BLaER1 treated with 17β-estradiol and CSF1 and Interleukin-3, amounts not matched to agents 10 nM and 100 nM (cell line): ENCODE measurements around the gene MAP3K2.
A peak's percentile ranks its signal among the peaks of the same experiment; 100 is the strongest.

Experiments
- H3K27ac ChIP-seq, 11 experiments: shearing (Covaris generic); formaldehyde crosslinking; 2 replicates each; pipeline ENCODE4 v1.8.1; 2022
- H3K27me3 ChIP-seq, 11 experiments: shearing (Covaris generic); formaldehyde crosslinking; 2 replicates each; pipeline ENCODE4 v1.8.1; 2022
- H3K36me3 ChIP-seq, 11 experiments: shearing (Covaris generic); formaldehyde crosslinking; 2 replicates each; pipeline ENCODE4 v1.8.1; 2022
- H3K4me1 ChIP-seq, 10 experiments: shearing (Covaris generic); formaldehyde crosslinking; 2 replicates each; pipeline ENCODE4 v1.8.1; 2022
- H3K4me2 ChIP-seq, 11 experiments: shearing (Covaris generic); formaldehyde crosslinking; 2 replicates each; pipeline ENCODE4 v1.8.1; 2022
- H3K4me3 ChIP-seq, 10 experiments: shearing (Covaris generic); formaldehyde crosslinking; 2 replicates each; pipeline ENCODE4 v1.8.1; 2022
- H3K9ac ChIP-seq, 11 experiments: shearing (Covaris generic); formaldehyde crosslinking; 2 replicates each; pipeline ENCODE4 v1.8.1; 2022
- H3K9me3 ChIP-seq, 11 experiments: shearing (Covaris generic); formaldehyde crosslinking; replicated peaks in 1 of 11; 2 replicates each; pipeline ENCODE4 v1.8.1; 2022
- H4K20me1 ChIP-seq, 11 experiments: shearing (Covaris generic); formaldehyde crosslinking; 2 replicates each; pipeline ENCODE4 v1.8.1; 2022
- Cebpa-rat ChIP-seq, 11 experiments: shearing (Covaris generic); IDR thresholded peaks; 2 replicates each; pipeline ENCODE4 v1.8.1; 2022

MAP3K2 gene

DNA sequence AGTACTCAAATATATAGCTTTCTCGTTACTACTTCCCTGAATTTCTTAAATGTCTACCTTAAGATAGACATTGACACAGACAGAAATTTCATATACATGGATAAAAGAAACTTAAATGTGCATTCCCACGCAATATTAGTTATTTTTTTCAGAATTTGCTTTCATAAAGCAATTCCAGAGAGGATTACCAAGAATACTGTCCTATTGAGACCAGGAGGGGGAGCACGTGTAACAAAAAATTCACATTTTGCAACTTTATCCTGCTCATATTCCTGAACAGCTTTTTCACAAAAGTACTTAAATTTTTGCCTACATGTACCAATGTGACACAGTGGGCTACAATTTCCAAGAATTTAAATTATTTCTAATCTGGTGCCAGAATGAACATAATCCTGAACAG is 63.1 kb downstream of the MAP3K2 start:
- H3K4me1 ChIP-seq, result no peaks in the 10 kb centered on the region
- H3K4me2 ChIP-seq, result no peak overlapping the region
- TF ChIP-seq Cebpa-rat (IDR thresholded peaks at IDR 0.05), result no peak
- peaks cover 67 to 96% (median 82%) of the 10 kb centered on the region in 11 experiments for H3K36me3 ChIP-seq
- no peak overlapping the region for H3K27ac ChIP-seq
- H4K20me1 ChIP-seq, result peaks cover 0 to 4% (median 0%) of the 10 kb centered on the region in 11 experiments; a peak in 1 of 22 replicates
- no peaks in the 10 kb centered on the region for H3K27me3 ChIP-seq
- H3K9me3 ChIP-seq, result peaks cover 0 to 16% (median 14%) of the 10 kb centered on the region in 11 experiments; a peak in 21 of 22 replicates
- H3K4me3 ChIP-seq, result no peak overlapping the region
- H3K9ac ChIP-seq, result no peak overlapping the region

DNA sequence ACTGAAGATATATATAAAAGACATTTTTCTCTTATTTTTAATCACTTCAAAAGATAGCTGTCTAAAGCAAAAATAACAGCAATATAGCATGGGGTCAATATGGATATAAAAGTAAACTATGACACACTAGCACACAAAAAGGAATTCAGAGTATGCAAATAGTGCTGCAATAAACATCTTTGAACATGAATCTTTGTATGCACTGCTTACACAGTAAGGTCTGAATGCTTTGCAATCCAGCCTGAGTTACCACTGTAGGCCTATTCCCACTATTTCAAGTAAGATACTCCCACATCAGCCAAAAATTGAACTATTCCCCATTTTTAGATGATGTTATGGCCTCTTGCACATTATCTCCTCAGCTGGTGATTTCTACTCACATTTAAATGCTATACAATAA is 66.5 kb downstream of the MAP3K2 start:
- no peak for TF ChIP-seq Cebpa-rat (IDR thresholded peaks at IDR 0.05)
- H3K4me1 ChIP-seq, result no peaks in the 10 kb centered on the region
- peaks cover 0 to 4% (median 0%) of the 10 kb centered on the region in 11 experiments; a peak in 1 of 22 replicates for H4K20me1 ChIP-seq
- H3K27me3 ChIP-seq, result no peaks in the 10 kb centered on the region
- peaks cover 0 to 16% (median 14%) of the 10 kb centered on the region in 11 experiments; a peak in 21 of 22 replicates for H3K9me3 ChIP-seq
- no peak overlapping the region for H3K4me2 ChIP-seq
- no peak overlapping the region for H3K27ac ChIP-seq
- no peak overlapping the region for H3K4me3 ChIP-seq
- H3K9ac ChIP-seq, result no peak overlapping the region
- H3K36me3 ChIP-seq, result peaks cover 86 to 99% (median 93%) of the 10 kb centered on the region in 11 experiments

DNA sequence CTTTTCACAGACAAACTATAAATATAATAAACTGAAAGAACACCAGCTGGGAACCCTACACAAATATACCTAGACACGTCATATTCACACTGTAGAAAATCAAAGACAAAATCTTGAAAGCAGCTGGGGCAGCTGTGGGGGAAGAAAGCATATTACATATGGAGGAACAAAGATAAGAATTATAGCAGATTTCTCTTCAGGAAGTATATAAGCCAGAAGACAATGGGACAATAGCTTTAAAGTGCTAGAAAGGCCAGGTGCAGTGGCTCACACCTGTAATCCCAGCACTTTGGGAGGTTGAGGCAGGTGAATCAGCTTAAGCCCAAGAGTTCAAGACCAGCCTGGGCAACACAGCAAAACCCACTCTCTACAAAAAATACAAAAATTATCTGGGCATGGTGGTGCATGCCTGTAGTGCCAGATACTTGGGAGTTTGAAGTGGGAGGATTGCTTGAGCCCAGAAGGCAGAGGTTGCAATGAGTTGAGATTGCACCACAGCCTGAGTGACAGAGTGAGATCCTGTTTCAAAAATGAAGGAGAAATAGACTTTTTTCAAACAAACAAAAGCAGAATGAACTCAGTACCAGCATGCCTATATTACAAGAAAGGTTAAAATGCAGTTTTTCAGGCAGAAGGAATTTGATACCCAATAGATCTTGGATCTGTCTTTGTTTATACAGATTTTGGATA is 67.0 kb downstream of the MAP3K2 start:
- no peaks in the 10 kb centered on the region for H3K4me1 ChIP-seq
- H3K36me3 ChIP-seq, result peaks cover 88 to 99% (median 93%) of the 10 kb centered on the region in 11 experiments
- peaks cover 0 to 4% (median 0%) of the 10 kb centered on the region in 11 experiments; a peak in 1 of 22 replicates for H4K20me1 ChIP-seq
- no peak overlapping the region for H3K27ac ChIP-seq
- H3K9me3 ChIP-seq, result peaks cover 0 to 16% (median 14%) of the 10 kb centered on the region in 11 experiments; a peak in 21 of 22 replicates
- no peak overlapping the region for H3K4me3 ChIP-seq
- no peak overlapping the region for H3K4me2 ChIP-seq
- no peak for TF ChIP-seq Cebpa-rat (IDR thresholded peaks at IDR 0.05)
- H3K27me3 ChIP-seq, result no peaks in the 10 kb centered on the region
- no peak overlapping the region for H3K9ac ChIP-seq

DNA sequence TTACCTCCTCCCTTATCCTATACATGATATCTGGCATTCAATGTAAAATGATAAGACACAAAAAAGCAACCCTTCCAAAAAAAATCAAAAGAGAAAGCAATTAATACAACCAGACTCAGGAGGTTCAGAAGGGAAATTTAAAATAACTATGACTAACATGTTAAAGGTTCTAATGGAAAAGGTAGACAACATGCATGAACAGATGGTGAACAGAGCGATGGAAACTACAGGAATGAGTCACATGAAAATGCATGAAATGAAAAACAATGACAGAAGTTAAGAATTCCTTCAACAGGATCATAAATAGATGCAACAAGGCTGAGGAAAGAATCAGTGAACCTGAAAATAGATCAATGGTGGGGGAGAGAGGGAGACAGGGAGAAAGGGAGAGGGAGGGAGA is 67.7 kb downstream of the MAP3K2 start:
- no peaks in the 10 kb centered on the region for H3K27me3 ChIP-seq
- H3K9me3 ChIP-seq, result peaks cover 0 to 16% (median 14%) of the 10 kb centered on the region in 11 experiments; a peak in 21 of 22 replicates
- no peak for TF ChIP-seq Cebpa-rat (IDR thresholded peaks at IDR 0.05)
- H3K4me3 ChIP-seq, result no peak overlapping the region
- H3K4me2 ChIP-seq, result no peak overlapping the region
- no peaks in the 10 kb centered on the region for H4K20me1 ChIP-seq
- peaks cover 88 to 99% (median 93%) of the 10 kb centered on the region in 11 experiments for H3K36me3 ChIP-seq
- H3K4me1 ChIP-seq, result no peaks in the 10 kb centered on the region; a peak in 1 of 20 replicates
- no peak overlapping the region for H3K27ac ChIP-seq
- no peak overlapping the region for H3K9ac ChIP-seq

DNA sequence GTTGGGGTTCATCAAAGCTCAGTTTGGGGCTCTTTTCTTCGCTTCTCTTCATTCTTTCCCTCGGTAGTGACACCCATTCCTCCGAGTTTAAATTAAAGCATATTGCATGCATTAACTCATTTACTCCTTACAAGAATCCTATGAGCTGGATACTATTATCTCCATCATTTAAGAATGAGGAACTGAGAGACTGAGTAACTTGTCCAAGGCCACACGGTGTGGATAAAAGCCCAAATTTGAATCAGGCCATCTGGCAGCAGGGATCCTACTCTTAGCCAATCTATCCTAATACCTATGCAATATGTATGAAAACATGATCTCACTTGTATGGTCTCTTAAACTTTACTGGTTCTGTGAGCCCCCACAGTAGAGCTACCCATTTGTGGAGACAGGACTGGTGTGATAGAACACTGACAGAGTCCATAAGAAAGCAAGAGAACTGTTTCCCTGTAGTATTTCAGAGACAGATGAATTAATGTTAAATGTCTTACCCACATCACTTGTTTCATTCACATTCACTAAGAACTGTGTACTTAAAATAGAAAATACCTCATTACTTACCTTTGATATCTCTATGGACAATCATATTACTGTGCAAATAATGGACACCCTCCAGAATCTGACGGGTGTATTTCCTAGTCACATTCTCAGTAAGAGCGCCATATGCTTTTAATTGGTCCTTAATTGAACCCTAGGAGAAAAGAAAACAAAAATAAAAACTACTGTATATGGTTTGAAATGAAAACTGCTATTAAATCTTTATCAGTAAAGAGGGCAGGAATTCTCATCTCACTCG is 73.4 kb downstream of the MAP3K2 start:
- H3K4me2 ChIP-seq, result peak overlapping the region in 5 of 11 experiments; percentile 46 to 65 (median 59); a peak in 9 of 22 replicates
- peaks cover 89 to 100% (median 96%) of the 10 kb centered on the region in 11 experiments for H3K36me3 ChIP-seq
- peak overlapping the region in 4 of 11 experiments; percentile 44 to 74 (median 62); a peak in 6 of 22 replicates for H3K27ac ChIP-seq
- no peak overlapping the region for H3K4me3 ChIP-seq
- H4K20me1 ChIP-seq, result peaks cover 0 to 10% (median 0%) of the 10 kb centered on the region in 11 experiments; a peak in 2 of 22 replicates
- TF ChIP-seq Cebpa-rat (IDR thresholded peaks at IDR 0.05), result no peak
- no peaks in the 10 kb centered on the region for H3K9me3 ChIP-seq
- peaks cover 0 to 25% (median 14%) of the 10 kb centered on the region in 10 experiments; a peak in 12 of 20 replicates for H3K4me1 ChIP-seq
- H3K27me3 ChIP-seq, result no peaks in the 10 kb centered on the region
- peak overlapping the region in 1 of 11 experiments; percentile 40; a peak in 2 of 22 replicates for H3K9ac ChIP-seq

DNA sequence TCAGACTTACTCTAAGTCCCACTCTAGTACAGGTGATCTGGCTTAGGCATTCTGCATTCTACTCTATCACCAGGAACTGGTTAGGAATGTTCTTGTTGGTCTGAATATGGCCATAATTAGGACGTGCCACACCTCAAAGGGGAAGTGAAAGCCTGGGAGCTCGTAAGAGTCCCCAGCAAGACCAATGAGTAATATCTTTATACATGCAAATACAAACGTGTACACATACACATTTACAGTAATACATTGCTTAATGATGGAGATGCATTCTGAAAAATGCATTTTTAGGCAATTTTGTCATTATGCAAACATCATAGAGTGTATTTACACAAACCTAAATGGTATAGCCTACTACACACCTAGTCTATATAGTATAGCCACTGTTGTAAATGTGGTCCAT is 74.4 kb downstream of the MAP3K2 start:
- Histone ChIP-seq H3K4me3 (no peak overlapping the region), H3K27me3 (no peaks in the 10 kb centered on the region), H4K20me1 (peaks cover 0 to 10% (median 0%) of the 10 kb centered on the region in 11 experiments; a peak in 2 of 22 replicates), H3K4me2 (peak overlapping the region in 5 of 11 experiments; percentile 46 to 65 (median 59); a peak in 10 of 22 replicates), H3K27ac (peak overlapping the region in 4 of 11 experiments; percentile 44 to 74 (median 62); a peak in 7 of 22 replicates), H3K36me3 (peaks cover 87 to 100% (median 96%) of the 10 kb centered on the region in 11 experiments), H3K9ac (peak overlapping the region in 3 of 11 experiments; percentile 13 to 40 (median 15); a peak in 3 of 22 replicates), H3K9me3 (no peaks in the 10 kb centered on the region), H3K4me1 (peaks cover 0 to 25% (median 14%) of the 10 kb centered on the region in 10 experiments; a peak in 12 of 20 replicates)
- TF ChIP-seq Cebpa-rat (IDR thresholded peaks at IDR 0.05), result no peak

DNA sequence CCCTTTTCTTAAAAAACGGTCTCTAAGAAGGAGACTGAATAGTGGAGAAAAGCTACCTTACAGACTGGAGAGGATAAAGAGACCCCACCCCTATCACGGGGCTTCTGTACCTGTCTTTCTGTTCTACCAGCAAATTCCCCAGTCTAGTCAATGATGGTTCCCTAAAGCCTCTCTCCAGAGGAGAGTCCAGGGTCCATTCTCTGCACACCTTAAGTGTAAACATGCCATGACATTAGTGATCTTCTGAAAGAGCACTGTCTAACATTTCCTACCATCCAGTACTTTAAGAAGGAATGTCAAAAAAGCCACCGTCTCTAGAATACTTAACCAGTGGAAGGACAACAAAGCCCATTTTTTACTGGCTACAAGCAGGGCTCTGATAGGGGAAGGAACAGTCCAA is 76.8 kb downstream of the MAP3K2 start:
- TF ChIP-seq Cebpa-rat (IDR thresholded peaks at IDR 0.05), result no peak
- Histone ChIP-seq H3K9me3 (no peaks in the 10 kb centered on the region), H3K4me1 (peaks cover 0 to 34% (median 20%) of the 10 kb centered on the region in 10 experiments; a peak in 14 of 20 replicates), H3K27me3 (no peaks in the 10 kb centered on the region), H3K27ac (0 out of 22 replicates have a peak overlapping the region, but pooled peaks of 1 of the 11 experiments have one; percentile 3), H3K4me2 (no peak overlapping the region), H3K9ac (no peak overlapping the region), H3K4me3 (no peak overlapping the region), H4K20me1 (peaks cover 0 to 10% (median 0%) of the 10 kb centered on the region in 11 experiments; a peak in 2 of 22 replicates), H3K36me3 (peaks cover 88 to 100% (median 93%) of the 10 kb centered on the region in 11 experiments)

DNA sequence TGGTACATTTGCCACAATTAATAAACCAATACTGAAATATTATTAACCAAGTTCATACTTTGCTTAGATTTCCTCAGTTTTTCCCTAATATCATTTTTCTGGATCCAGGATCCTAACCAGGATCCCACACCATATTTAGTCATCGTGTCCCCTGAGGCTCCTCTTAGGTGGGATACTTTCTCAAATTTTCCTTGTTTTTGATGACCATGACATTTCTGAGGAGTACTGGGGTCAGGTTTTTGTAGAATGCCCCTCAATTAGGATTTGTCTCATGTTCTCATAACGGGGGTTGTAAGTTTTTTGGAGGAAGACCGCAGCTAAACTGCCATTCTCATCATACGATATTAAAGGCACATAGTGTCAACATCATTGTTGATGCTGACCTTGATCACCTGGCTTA is 78.3 kb downstream of the MAP3K2 start:
- H3K27ac ChIP-seq, result no peak overlapping the region
- no peak overlapping the region for H3K4me3 ChIP-seq
- no peak overlapping the region for H3K4me2 ChIP-seq
- no peak overlapping the region for H3K9ac ChIP-seq
- H3K36me3 ChIP-seq, result peaks cover 77 to 100% (median 90%) of the 10 kb centered on the region in 11 experiments
- H3K4me1 ChIP-seq, result peaks cover 0 to 39% (median 20%) of the 10 kb centered on the region in 10 experiments; a peak in 14 of 20 replicates
- H4K20me1 ChIP-seq, result peaks cover 0 to 10% (median 0%) of the 10 kb centered on the region in 11 experiments; a peak in 2 of 22 replicates
- no peaks in the 10 kb centered on the region for H3K27me3 ChIP-seq
- no peaks in the 10 kb centered on the region for H3K9me3 ChIP-seq
- TF ChIP-seq Cebpa-rat (IDR thresholded peaks at IDR 0.05), result no peak
